Measurements from ENCODE around the gene NUS1.
A peak's percentile ranks its signal among the peaks of the same experiment; 100 is the strongest.
"Not testable (repeated sequence)": the region's sequence is repeated elsewhere in the genome, so short reads cannot be mapped to it uniquely, and the experiment has no call there.

The NUS1 gene

GRCh38 chr6:117674991-117675657, at the start of gene NUS1:
NUS1 (plus strand) TSS chr6:117675469; CDS start chr6:117675671, 202 bp downstream.
- Histone ChIP-seq H3K9ac (ENCODE audit: low read depth, low read length) (peak within 1 kb of the TSS; percentile 93), H3K9me3 (ENCODE audit: control insufficient read depth, insufficient read depth, low read length) (no peaks in the 10 kb centered on the region), H3K4me1 (ENCODE audit: insufficient read depth, low read length) (peaks cover 7% of the 10 kb centered on the region), H3K36me3 (ENCODE audit: insufficient read depth, low read length) (no peaks in the 10 kb centered on the region)

GRCh38 chr6:117627533-117627932, 47.7 kb upstream of the NUS1 start:
- no peaks in the 10 kb centered on the region for H3K36me3 ChIP-seq (ENCODE audit: insufficient read depth, low read length)
- peaks cover 34% of the 10 kb centered on the region for H3K9me3 ChIP-seq (ENCODE audit: control insufficient read depth, insufficient read depth, low read length)
- H3K4me1 ChIP-seq (ENCODE audit: insufficient read depth, low read length) = no peaks in the 10 kb centered on the region
- H3K9ac ChIP-seq (ENCODE audit: low read depth, low read length) = no peak overlapping the region

GRCh38 chr6:117629119-117629660, 46.1 kb upstream of the NUS1 start:
- Histone ChIP-seq H3K9me3 (ENCODE audit: control insufficient read depth, insufficient read depth, low read length) (peaks cover 25% of the 10 kb centered on the region), H3K4me1 (ENCODE audit: insufficient read depth, low read length) (no peaks in the 10 kb centered on the region)

GRCh38 chr6:117637770-117638169, 37.5 kb upstream of the NUS1 start:
- Histone ChIP-seq H3K4me1 (ENCODE audit: insufficient read depth, low read length) (no peaks in the 10 kb centered on the region), H3K36me3 (ENCODE audit: insufficient read depth, low read length) (no peaks in the 10 kb centered on the region), H3K9me3 (ENCODE audit: control insufficient read depth, insufficient read depth, low read length) (no peaks in the 10 kb centered on the region), H3K9ac (ENCODE audit: low read depth, low read length) (no peak overlapping the region)

More at GRCh38 chr6:117629119-117629660, 46.1 kb upstream of the NUS1 start:
- no peak overlapping the region for H3K9ac ChIP-seq (ENCODE audit: low read depth, low read length)
- no peaks in the 10 kb centered on the region for H3K36me3 ChIP-seq (ENCODE audit: insufficient read depth, low read length)

GRCh38 chr6:117642976-117643375, 32.3 kb upstream of the NUS1 start:
- Histone ChIP-seq H3K9ac (ENCODE audit: low read depth, low read length) (no peak overlapping the region), H3K36me3 (ENCODE audit: insufficient read depth, low read length) (no peaks in the 10 kb centered on the region), H3K9me3 (ENCODE audit: control insufficient read depth, insufficient read depth, low read length) (no peaks in the 10 kb centered on the region), H3K4me1 (ENCODE audit: insufficient read depth, low read length) (no peaks in the 10 kb centered on the region)

DNA sequence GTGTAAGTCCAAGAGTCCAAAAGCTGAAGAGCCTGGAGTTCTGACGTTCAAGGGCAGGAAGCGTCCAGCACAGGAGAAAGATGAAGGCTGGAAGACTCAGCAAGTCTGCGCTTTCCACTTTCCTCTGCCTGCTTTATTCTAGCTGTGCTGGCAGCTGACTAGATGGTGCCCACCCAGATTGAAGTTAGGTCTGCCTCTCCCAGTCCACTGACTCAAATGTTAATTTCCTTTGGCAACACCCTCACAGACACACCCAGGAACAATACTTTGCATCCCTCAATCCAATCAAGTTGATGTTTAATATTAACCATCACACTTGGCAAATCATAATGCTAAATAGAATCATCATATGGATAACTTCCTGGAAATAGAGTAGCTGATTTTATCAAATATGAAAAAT, 23.3 kb upstream of the NUS1 start:
- not testable (repeated sequence) for H3K9me3 ChIP-seq (ENCODE audit: control insufficient read depth, insufficient read depth, low read length); H3K9ac ChIP-seq (ENCODE audit: low read depth, low read length); H3K36me3 ChIP-seq (ENCODE audit: insufficient read depth, low read length); H3K4me1 ChIP-seq (ENCODE audit: insufficient read depth, low read length)

DNA sequence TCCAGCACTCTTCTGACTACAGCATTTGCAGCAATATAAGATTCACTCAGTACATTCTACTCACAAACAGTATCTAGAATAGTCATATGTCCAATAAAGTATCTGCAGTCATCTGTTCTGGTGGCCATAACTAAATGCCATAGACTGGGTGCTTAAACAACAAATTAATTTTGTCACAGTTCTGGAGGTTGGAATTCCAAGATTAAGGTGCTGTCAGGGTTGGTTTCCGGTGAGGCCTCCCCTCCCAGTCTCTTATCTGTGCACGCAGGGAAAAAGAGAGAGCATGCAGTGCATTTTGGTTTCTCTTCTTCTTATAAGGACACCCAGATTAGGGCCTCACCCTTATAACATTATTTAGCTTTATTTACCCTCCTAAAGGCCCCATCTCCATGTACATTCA, 21.3 kb upstream of the NUS1 start:
- Histone ChIP-seq H3K9me3 (ENCODE audit: control insufficient read depth, insufficient read depth, low read length) (no peaks in the 10 kb centered on the region), H3K9ac (ENCODE audit: low read depth, low read length) (no peak overlapping the region), H3K36me3 (ENCODE audit: insufficient read depth, low read length) (no peaks in the 10 kb centered on the region; the same call in 1 of the 2 replicates), H3K4me1 (ENCODE audit: insufficient read depth, low read length) (no peaks in the 10 kb centered on the region)

DNA sequence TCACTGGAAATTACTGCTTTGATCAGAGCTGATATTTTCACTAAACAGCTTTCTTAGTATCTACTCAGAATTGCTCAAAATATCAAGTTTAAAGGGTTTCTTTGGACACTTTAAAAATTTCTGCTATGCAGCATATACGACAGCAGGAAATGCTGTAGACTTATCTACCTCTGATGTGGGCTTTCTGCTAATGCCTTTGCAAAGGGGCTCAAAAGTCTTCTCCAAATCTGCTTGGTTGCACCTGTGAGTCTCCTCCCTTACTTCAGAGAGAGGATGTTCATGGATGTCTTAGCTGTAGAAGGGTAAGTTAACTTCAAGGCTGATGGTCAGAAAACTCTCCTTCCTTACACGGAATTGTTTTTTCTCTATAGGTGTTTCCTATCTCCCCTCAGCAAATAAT, 19.9 kb upstream of the NUS1 start:
- Histone ChIP-seq H3K4me1 (ENCODE audit: insufficient read depth, low read length) (no peaks in the 10 kb centered on the region), H3K36me3 (ENCODE audit: insufficient read depth, low read length) (no peaks in the 10 kb centered on the region; the same call in 1 of the 2 replicates), H3K9ac (ENCODE audit: low read depth, low read length) (no peak overlapping the region), H3K9me3 (ENCODE audit: control insufficient read depth, insufficient read depth, low read length) (no peaks in the 10 kb centered on the region)

- H3K36me3 ChIP-seq (ENCODE audit: insufficient read depth, low read length) = no peaks in the 10 kb centered on the region
- peaks cover 5% of the 10 kb centered on the region; the same call in 1 of the 2 replicates for H3K9me3 ChIP-seq (ENCODE audit: control insufficient read depth, insufficient read depth, low read length)
- H3K9ac ChIP-seq (ENCODE audit: low read depth, low read length) = no peak overlapping the region
- no peaks in the 10 kb centered on the region for H3K4me1 ChIP-seq (ENCODE audit: insufficient read depth, low read length)
These were observed 8.4 kb upstream of the NUS1 start for GRCh38 chr6:117666881-117667280.

DNA sequence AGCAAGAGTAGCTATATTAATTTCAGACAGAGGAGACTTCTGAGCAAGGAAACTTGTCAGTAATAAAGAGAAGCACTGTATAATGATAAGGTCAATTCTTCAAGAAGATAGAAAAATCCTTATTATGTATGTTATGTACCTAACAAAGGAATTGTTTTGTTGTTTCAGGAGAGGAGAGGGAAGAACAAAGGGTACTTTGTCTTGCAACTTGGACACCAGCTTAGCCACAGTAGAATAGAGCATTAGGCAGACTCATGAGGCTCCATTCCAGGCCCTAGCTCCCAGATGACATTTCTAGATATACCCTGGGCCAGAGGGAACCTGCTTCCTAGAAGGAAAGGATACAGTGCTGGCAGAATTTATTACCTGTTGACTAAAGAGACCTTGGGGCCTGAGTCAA, 6.5 kb upstream of the NUS1 start:
- Histone ChIP-seq H3K4me1 (ENCODE audit: insufficient read depth, low read length) (no peaks in the 10 kb centered on the region), H3K9ac (ENCODE audit: low read depth, low read length) (no peak overlapping the region), H3K36me3 (ENCODE audit: insufficient read depth, low read length) (no peaks in the 10 kb centered on the region), H3K9me3 (ENCODE audit: control insufficient read depth, insufficient read depth, low read length) (peaks cover 5% of the 10 kb centered on the region; the same call in 1 of the 2 replicates)

DNA sequence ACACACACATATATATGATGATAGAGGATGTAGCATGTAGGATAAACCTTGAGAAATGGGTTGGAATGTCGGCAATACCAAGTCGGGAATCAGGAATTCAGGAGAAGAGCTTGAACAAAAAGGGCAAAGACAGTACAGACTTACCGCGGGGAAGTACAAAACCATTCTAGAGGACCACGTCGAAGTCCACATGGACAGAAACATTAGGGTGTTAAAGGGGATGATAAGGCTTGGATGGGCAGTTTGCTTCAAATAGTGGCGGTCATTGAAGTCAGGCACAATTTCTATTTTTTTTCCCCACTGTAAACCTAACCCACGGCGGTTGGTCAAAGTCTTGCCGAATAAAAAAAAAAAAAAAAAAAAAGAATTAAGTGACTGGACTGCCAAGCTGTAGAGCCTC, 766 bp upstream of the NUS1 start:
- Histone ChIP-seq H3K9me3 (ENCODE audit: control insufficient read depth, insufficient read depth, low read length) (peaks cover 5% of the 10 kb centered on the region; the same call in 1 of the 2 replicates), H3K4me1 (ENCODE audit: insufficient read depth, low read length) (peaks cover 7% of the 10 kb centered on the region), H3K36me3 (ENCODE audit: insufficient read depth, low read length) (no peaks in the 10 kb centered on the region), H3K9ac (ENCODE audit: low read depth, low read length) (peak overlapping the region; percentile 93)

DNA sequence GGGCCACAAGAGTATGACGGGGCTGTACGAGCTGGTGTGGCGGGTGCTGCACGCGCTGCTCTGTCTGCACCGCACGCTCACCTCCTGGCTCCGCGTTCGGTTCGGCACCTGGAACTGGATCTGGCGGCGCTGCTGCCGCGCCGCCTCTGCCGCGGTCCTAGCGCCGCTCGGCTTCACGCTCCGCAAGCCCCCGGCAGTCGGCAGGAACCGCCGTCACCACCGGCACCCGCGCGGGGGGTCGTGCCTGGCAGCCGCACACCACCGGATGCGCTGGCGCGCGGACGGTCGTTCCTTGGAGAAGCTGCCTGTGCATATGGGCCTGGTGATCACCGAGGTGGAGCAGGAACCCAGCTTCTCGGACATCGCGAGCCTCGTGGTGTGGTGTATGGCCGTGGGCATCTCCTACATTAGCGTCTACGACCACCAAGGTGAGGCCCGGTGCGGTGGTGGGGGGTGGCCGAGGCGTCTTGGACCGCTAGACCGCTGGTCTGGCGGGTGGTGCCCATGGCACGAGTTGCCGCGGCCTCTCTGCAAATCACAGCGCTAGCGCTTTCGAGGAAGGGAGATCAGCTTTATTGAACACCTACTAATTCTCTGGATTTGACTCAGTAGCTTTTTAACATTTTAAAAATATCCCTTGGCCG, 511 bp downstream of the NUS1 start:
- H3K36me3 ChIP-seq (ENCODE audit: insufficient read depth, low read length); H3K4me1 ChIP-seq (ENCODE audit: insufficient read depth, low read length); H3K9me3 ChIP-seq (ENCODE audit: control insufficient read depth, insufficient read depth, low read length): not testable (repeated sequence)
- peak overlapping the region; percentile 93 for H3K9ac ChIP-seq (ENCODE audit: low read depth, low read length)

GRCh38 chr6:117676577-117677218, 1.4 kb downstream of the NUS1 start:
- H3K9ac ChIP-seq (ENCODE audit: low read depth, low read length) = peak overlapping the region; percentile 80
- H3K4me1 ChIP-seq (ENCODE audit: insufficient read depth, low read length) = peaks cover 7% of the 10 kb centered on the region
- no peaks in the 10 kb centered on the region for H3K9me3 ChIP-seq (ENCODE audit: control insufficient read depth, insufficient read depth, low read length)
- H3K36me3 ChIP-seq (ENCODE audit: insufficient read depth, low read length) = no peaks in the 10 kb centered on the region

DNA sequence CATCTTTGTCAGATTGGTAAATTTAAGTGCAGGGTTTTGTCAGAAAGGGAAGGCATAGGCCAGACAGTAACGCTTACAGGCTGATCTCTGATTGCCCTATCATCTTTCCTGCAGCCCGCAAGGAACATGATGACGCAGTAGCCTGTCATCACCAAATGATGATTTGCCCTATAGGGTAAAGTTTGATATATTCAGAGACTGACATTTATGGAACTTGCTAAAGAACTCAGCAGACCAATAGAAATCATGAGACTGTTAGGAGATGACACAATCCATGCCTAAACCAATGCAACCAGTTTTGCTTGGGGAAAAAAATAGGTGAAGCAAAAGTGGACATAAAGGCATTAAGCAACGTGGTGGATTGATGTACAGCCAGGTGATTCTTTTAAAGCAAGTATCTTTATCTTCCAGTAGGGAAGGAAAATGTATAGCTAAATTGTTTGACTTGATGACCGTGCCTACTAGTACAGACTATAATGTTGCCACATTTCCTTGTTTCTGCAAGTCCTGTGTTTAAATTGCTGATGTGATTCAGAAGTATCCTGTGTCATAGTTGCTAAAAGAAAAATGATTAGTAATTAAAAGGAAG, 2.4 kb downstream of the NUS1 start:
- H3K9me3 ChIP-seq (ENCODE audit: control insufficient read depth, insufficient read depth, low read length) = no peaks in the 10 kb centered on the region
- H3K9ac ChIP-seq (ENCODE audit: low read depth, low read length) = no peak overlapping the region
- H3K4me1 ChIP-seq (ENCODE audit: insufficient read depth, low read length) = peaks cover 7% of the 10 kb centered on the region
- no peaks in the 10 kb centered on the region for H3K36me3 ChIP-seq (ENCODE audit: insufficient read depth, low read length)
